Erythroblast (primary cell): ENCODE results near the gene AHRR.
A peak's percentile ranks its signal among the peaks of the same experiment; 100 is the strongest.

Experiments used
- DNase-seq, 2 experiments: peaks; one replicate each; lab custom pipeline; 2025; lab: John Stamatoyannopoulos, UW
- GATA1 ChIP-seq: IDR thresholded peaks from 2 replicates; pipeline ENCODE4 v1.6.1; 2011; ENCODE audit warnings: low read depth, mild to moderate bottlenecking, control low read depth, low read length, moderate library complexity
- POLR2A ChIP-seq: IDR thresholded peaks from 2 replicates; pipeline ENCODE4 v1.6.1; 2011; ENCODE audit warnings: mild to moderate bottlenecking, low read length

AHRR gene

DNA sequence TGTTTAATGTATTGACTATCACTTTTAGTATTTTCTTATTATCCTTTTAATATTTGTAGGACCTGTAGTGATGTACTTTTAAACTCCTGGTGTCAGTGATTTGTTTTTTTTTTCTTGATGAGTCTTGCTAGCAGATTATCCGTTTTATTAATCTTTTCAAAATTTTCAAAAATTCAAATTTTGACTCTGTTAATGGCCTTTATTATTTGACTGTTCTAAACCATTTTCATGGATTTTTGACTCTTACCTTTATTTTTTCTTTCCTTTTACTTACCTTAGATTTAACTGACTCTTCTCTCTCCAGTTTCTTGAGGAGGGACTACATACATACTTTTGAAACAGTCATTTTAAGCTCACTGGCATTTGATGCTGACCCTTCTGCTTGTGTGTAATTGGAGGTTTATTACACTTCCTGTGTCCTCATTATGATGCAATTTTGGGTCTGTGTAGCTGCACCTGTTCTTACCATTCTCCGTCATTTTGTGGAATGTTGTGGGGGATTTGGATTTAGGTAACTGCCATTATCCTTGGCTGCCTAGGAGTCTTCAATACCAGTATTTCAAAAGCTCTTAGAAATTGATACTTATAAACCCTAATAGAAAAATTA lies 89.5 kb downstream of the AHRR start:
- TF ChIP-seq POLR2A (no peak), GATA1 (no peak)
- no peak for DNase-seq

DNA sequence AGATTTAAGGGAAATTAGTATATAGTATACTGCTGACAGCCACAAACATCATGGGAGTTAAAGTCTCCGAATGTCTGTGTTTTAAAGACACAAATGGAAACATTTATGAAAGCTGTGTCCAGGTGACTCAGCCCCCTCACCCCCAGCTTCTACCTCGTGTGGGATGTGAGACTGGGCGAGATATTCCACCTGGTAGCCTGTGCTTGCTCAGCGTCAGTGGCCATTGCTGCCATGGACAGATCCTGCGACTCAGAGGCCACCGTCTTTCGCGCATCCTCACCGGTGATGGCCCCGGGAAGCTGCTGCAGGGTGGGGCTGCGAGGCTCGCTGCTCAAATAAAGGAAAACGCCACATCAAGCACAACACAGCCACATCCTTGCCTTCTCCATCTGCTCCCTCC lies 90.2 kb downstream of the AHRR start:
- TF ChIP-seq POLR2A (no peak), GATA1 (no peak)
- DNase-seq, result no peak

DNA sequence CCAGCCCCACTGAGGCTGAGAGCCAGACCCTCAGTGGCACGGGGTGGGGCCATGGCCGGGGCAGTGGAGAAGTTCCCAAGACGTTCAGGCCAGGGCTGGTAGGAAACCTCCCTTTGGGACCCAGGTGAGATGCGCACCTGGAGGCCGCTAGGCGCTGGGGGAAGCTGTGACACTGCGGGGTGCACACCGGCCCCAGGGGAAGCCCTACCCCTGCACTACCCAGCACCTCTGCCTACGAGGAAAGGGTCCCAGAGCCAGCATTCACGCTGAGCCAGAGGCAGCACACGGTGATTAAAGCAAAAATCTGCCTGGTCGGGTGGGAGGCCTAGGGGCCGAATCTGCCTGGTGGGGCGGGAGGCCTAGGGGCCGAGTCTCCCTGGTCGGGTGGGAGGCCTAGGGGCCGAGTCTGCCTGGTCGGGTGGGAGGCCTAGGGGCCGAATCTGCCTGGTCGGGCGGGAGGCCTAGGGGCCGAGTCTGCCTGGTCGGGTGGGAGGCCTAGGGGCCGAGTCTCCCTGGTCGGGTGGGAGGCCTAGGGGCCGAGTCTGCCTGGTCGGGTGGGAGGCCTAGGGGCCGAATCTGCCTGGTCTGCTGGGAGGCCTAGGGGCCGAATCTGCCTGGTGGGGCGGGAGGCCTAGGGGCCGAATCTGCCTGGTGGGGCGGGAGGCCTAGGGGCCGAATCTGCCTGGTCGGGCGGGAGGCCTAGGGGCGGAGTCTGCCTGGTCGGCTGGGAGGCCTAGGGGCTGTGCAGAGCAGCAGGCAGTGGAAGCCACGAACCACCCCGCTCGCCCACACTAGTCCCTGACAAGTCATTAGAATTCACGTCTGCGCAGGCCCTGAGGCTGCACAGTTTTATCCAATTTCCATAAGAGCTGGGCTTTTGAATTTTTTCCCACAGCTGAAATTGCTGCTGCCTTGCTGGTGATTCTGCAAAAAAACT lies 93.7 kb downstream of the AHRR start:
- DNase-seq, result peak; percentile 70 to 89

DNA sequence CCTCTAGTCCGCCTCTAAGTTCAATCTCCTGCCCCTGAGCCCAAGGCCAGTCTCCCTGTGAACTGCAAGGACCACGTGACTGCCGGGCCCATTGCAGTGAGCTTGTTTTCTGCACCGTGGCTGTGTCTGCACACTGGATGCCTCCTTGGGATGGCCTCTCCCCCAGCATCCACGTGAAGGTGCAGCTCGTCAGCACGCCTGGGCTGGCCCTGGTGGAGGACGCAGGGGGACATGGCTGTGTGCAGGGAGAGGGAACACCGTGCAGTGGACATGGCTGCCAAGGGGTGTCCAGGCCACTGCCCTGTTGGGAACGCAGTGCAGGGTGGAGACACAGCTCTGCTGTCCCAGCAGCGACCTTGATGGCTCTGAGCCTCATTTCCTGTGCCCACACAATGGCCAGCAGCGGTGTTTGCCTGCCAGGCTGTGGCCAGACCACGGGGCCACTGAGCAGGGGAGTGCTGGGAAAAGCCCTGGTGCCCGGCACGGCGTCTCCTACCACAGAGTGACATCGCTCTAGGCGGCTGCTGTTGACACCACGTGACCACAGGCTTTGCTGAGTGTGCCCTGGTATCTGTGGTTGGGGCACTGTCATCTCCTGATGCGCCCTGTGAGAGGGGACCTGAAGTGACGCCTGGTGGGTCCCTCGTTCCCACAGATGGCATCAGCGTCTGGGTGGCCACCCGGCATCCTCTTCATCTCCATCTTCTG lies 94.6 kb downstream of the AHRR start:
- no peak for DNase-seq
- TF ChIP-seq POLR2A (no peak), GATA1 (no peak)

DNA sequence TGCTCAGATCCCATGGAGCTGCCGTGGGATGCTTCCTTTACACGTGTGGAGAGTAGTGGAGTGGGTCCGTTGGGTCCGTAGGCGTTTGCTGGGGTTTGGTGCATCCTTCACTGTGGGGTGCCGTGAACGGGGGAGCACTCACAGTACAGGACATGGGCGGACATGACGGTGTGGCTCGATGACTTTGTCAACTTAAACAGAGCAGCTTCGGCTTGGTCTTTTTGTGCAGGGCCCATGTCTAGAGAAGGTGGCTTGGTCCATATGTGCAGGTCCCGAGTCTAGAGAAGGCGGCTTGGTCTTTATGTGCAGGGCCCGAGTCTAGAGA lies 95.1 kb downstream of the AHRR start:
- DNase-seq, result no peak
- TF ChIP-seq GATA1, result no peak
- no peak for TF ChIP-seq POLR2A

DNA sequence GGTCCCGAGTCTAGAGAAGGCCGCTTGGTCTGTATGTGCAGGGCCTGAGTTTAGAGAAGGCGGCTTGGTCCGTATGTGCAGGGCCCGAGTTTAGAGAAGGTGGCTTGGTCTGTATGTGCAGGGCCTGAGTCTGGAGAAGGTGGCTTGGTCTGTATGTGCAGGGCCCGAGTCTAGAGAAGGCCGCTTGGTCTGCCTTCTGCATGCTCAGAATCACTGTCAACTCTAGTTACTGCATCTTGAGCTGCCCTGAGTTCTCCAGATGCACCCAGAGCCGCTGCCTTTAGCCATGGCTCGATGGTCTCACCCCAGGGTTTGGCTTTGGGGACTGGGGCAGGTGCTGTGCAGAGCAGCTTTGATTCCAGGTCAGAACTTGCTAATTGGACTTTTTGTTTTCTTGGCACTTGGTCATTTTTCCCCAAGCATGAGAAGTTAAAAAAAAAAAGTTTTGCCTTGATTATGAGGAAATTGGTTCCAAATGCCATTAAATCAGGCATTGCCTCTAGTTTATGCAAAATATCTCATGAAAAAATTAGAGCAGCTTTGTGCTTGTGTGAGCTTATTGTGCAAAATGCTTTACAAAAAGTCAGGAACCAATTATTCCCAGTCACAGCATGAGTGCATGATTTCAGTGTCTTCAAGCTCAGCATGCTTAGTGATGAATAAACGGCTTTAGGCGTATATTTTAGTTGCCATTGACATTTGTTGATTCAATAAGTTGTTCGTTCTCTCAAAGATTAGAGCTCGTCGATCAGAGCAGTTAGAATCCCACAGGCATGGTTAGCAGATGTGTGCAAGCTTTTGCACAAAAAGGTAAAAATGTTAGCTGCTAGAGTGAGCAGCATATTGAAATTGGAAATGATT lies 96.0 kb downstream of the AHRR start:
- no peak for DNase-seq
- no peak for TF ChIP-seq POLR2A

DNA sequence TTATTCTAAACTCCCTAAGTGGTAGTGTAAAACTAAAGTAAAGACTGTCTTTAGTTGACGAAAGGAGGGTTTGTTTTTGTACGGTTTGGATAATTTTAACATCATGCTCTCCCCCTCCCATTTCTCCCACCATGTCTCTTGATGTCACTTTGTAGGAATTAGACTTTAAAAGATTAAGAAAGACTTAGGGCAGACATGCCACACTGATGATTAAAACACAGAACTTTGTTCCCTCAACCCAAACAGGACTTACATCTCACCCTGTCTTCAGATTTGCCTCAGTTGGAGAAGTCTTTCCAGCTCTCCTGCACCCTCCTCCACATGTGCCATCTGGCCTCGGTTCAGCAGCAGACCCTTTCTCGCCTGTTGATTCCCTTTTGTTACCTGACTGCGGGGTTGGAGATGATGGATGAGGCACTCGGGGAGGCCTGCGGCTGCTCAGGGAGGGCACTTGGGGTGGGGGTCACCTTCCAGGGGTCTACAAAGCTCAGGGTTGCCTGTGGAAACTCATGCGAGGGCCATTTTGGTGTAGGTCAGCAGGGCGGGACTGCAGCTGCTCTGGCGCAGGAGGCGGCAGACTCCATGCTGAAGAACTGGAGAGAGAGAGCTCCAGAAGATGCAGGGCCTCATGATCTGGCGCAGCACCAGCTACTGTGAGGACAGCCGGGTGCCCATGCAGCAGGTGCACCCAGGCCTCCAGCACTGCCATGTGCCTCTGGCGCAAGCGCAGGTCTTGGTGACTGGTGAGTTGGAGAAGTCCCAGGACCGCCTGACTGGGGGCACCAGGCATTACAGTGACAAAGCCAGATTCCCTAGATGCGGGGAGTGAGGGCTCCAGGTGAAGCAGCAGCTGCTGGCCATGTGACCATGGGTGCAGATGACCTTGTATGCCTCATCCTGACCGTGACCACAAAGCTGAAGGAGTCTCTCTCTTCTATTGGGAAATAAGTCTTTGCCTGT lies 96.9 kb downstream of the AHRR start:
- no peak for DNase-seq

DNA sequence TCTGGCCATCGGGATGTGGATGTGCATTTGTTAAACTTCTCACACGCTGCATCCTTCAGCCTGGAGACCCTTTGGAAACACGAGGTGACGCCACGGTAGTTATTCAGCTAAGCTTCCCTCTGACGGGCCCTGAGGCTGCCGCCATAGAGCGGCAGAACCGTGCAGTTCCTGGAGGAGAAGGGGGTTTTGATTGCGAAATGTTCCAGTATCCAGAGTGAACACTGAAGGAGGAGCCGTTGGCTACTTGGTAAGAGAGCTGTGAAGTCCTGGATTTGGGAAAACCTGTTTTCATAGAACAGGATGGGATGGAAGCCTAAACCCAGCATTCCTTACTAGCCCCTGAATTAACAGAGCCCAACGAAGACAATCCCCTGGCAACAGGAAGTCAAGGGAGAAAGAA lies 98.5 kb downstream of the AHRR start:
- no peak for DNase-seq

More for the DNA sequence above, 96.9 kb downstream of the AHRR start:
- TF ChIP-seq GATA1 (no peak), POLR2A (no peak)

DNA sequence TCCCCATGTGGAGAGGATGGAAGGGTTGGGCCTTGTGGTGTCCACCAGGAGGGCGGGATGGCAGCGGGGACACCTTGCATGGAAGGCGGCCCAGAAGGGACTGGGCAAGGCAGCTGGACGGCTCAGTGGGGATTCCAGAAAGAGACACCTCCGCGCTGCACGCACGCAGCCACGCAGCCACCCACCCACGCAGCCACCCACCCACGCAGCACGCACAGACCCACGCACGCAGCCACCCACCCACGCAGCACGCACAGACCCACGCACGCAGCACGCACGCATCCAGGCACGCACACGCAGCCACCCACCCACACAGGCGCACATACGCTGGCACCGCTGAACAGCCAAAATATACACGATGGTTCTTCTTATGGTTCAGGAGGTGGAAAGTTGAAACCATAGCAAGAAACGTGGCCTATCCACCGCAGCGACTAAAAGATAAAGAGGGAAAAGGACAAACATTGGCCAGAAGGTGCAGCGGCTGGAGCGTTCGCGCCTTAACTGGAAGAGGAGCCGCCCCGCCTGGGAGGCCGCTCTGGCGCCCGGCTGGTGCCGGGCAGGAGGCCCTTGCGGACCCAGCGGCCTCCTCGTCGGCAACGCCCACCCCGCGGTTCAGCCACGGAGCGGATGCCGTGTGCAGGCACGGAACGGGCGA lies 99.2 kb downstream of the AHRR start:
- TF ChIP-seq GATA1, result no peak
- TF ChIP-seq POLR2A, result no peak
- DNase-seq, result no peak

More for the DNA sequence above, 98.5 kb downstream of the AHRR start:
- TF ChIP-seq GATA1, result no peak
- no peak for TF ChIP-seq POLR2A

DNA sequence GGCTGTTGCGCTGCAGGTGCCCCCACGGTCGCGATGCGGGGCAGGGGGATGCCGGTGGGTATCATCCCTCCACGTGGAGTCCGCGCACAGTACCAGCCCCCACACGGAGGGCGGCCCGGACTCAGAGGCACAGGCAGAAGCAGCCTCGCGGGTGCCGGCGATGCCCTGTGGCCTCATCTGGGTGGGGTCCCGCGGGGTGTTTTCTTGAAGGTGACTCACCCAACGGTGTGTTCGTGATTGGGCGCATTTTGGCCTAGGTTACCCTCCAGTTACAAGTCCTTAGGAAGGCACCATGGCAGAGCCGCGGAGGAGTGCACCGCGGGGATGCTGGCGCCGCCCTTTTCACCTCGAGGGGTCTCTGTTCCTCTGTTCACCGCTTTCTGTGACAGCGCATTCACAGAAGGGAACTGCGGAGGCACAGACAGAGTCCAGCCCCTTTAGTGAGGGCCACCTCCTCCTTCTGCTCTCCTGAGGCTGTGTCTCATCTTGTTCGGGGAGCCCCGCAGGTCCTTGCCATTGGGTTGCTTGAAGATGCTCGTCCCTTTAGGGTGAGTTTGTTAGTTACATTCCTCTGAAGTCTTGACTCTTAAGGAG lies 99.9 kb downstream of the AHRR start:
- no peak for DNase-seq
- TF ChIP-seq GATA1, result no peak
- no peak for TF ChIP-seq POLR2A

DNA sequence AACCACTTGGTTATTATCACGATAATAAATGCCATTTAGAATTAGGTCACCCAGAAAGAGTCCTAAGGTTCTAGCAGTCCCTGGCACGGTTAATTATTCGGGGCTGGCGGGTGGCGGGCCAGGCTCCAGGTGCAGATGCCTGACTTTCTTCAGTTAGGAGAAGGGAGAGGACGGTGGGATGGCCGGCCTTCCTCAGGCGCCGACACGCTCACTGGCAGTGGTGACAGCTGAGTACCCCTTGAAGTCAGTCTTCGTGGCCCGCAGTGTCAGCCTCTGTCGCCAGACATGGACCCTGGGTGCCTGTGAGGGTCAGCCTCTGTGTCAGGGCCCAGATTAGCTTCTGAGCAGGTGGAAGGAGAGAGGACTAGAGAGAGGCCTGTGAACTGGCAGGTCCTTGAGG lies 100.4 kb downstream of the AHRR start:
- no peak for TF ChIP-seq GATA1
- no peak for DNase-seq
